Aorta (tissue), 5 donors: Measurements from ENCODE around the gene KCNH1. TPM values are rescaled to one million over a fixed set of nuclear protein-coding genes. Genes with fewer than 3 reads are reported as not detected.

Source experiments
- ATAC-seq: fragments of 200-7000 bp; cut with Tn5 transposase; one replicate; pipeline ENCODE4 v1.9.1; 2022; ENCODE audit warnings: moderate library complexity; ENCODE audit not compliant: low FRiP score
- DNase-seq, 2 donors: peaks; one replicate each; pipeline ENCODE4 v3.0.0-alpha.2; 2020
- H3K27ac ChIP-seq, 2 donors: one replicate each; pipeline ENCODE4 v1.5.1; 2013; ENCODE audit warnings: low read length in 2 of 2, mild to moderate bottlenecking in 2 of 2, moderate library complexity in 2 of 2, control low read depth in 1 of 2, inconsistent platforms in 1 of 2, low read depth in 1 of 2
- H3K27me3 ChIP-seq, 2 donors: one replicate each; pipeline ENCODE4 v1.6.1; 2013; ENCODE audit warnings: control low read depth in 1 of 2, low read length in 1 of 2, mild to moderate bottlenecking in 1 of 2, moderate library complexity in 1 of 2; ENCODE audit not compliant: insufficient read depth in 2 of 2, control insufficient read depth in 1 of 2
- H3K36me3 ChIP-seq, 2 donors: one replicate each; pipeline ENCODE4 v1.6.1; 2013; ENCODE audit warnings: control low read depth in 1 of 2, low read length in 1 of 2, mild to moderate bottlenecking in 1 of 2; ENCODE audit not compliant: insufficient read depth in 2 of 2, control insufficient read depth in 1 of 2
- H3K4me1 ChIP-seq, 2 donors: one replicate each; pipeline ENCODE4 v1.6.1; 2013; ENCODE audit warnings: low read length in 2 of 2, control low read depth in 1 of 2, mild to moderate bottlenecking in 1 of 2, moderate library complexity in 1 of 2; ENCODE audit not compliant: insufficient read depth in 2 of 2, control insufficient read depth in 1 of 2
- H3K4me3 ChIP-seq, 2 donors: one replicate each; pipeline ENCODE4 v1.5.1; 2013; ENCODE audit warnings: low read length in 2 of 2, control low read depth in 1 of 2, mild to moderate bottlenecking in 1 of 2
- H3K9me3 ChIP-seq: one replicate; pipeline ENCODE4 v1.6.1; 2013; ENCODE audit warnings: mild to moderate bottlenecking, low read length; ENCODE audit not compliant: control insufficient read depth
- WGBS, 2 donors: extraction: QIAGEN DNeasy Blood & Tissue Kit; methylation state at CpG; one replicate each; pipeline ENCODE4 v1.1.7; 2013; 5-methylcytosine and 5-hydroxymethylcytosine counted together
- intact Hi-C, 2 donors: fragments of 100-400 bp; cut with DNase I; formaldehyde crosslinking; loops; one replicate each; pipeline versions ENCODE4 v1.14.2 to v1.15.0; 2022
- polyA plus RNA-seq, 2 donors: library from polyadenylated mRNA; stranded (reverse); fragments of 200-250 nt; gene quantifications; one replicate each; pipeline ENCODE4 v1.2.3, GENCODE V29; 2013
- total RNA-seq, 2 donors: library from RNA; stranded (reverse); fragmentation: NEBNext Ultra II Directional; extraction: Animal tissue kit (Norgen Biotek cat#: 25700); gene quantifications; one replicate each; pipeline ENCODE4 v1.2.1, GENCODE V29; 2021
- donor health status: healthy with polysubstance abuse.
- donor health status: Bipolar disorder and iron deficiency.
- donor health status: DM: no; HTN: no; CAD: no.
- donor health status: DM: no; HTN: no; CAD: no.
- donor health status: DM: yes; HTN: yes; CAD: no.

KCNH1 gene
- total and polyA plus RNA-seq, 4 donors, result 0.03 to 0.96 (median 0.19) TPM; not detected in 1

DNA sequence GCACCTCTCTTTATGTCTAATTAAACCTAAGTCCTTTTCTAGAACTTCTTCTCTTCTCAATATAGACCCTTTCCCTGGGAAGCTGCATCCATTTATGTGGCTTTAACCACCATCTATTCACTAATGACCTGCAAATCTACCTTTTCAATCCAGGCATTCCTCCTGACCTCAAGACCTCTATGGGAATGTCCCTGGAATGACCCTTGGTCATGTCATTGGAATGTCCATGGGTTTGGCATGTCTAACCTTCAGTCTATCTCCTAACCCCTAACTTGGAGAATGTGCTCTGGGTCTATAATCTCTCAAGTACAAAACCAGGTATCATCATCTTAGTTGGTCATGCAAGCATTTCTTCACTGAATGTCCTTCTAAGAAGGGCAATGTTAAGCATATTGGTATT, 196.1 kb downstream of the KCNH1 start:
- no peak overlapping the region for H3K27ac ChIP-seq
- no peaks in the 10 kb centered on the region for H3K36me3 ChIP-seq
- H3K27me3 ChIP-seq, result no peaks in the 10 kb centered on the region
- DNase-seq (no peak), ATAC-seq (no peak)
- no peaks in the 10 kb centered on the region for H3K4me1 ChIP-seq
- H3K9me3 ChIP-seq, result peaks cover 3% of the 10 kb centered on the region
- no peak overlapping the region for H3K4me3 ChIP-seq
- intact Hi-C loops, result no loop called here

DNA sequence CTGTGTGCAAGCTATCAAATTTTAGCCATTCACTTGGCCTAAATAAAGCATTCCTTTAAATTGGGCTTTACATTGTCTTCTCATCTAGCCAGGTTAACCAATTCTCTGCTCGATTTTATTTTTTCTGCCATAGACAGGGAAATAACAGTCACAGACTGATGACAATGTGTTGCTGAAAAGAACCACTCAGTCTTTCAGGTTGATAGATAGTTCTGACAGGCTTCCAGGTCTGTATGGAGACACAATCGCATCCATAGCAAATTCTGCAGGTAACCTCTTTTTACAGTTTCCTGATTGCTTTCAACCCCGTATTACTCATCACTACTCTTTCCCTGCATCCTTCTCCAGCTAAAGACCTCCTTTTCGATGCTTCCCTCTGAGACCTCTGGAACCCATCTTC, 198.0 kb downstream of the KCNH1 start:
- DNase-seq, result no peak
- intact Hi-C loops, result no loop called here
- Histone ChIP-seq H3K9me3 (peaks cover 2% of the 10 kb centered on the region), H3K27me3 (no peaks in the 10 kb centered on the region), H3K27ac (no peak overlapping the region), H3K4me3 (no peak overlapping the region), H3K4me1 (no peaks in the 10 kb centered on the region), H3K36me3 (no peaks in the 10 kb centered on the region)
- no peak for ATAC-seq
- 80 to 84% methylated on average over 4 of the region's 4 CpGs for WGBS, 2 donors

DNA sequence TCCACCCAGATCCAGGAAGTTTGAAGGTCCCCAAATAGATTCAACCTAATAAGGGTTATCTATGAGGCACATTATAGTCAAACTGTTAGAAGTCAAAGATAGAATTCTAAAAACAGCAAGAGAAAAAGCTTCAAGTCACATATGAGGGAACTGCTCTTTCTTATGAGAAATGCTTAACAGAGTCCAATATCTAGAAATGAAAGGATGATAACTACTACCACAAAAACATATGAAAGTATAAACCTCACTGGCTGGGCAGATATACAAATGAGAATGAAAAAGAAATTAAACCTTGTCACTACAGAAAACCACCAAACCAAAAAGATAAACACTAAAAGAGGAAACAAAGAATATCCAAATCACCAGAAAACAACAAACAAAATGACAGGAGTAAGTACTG, 201.8 kb downstream of the KCNH1 start:
- intact Hi-C loops, result no loop called here
- H3K27me3 ChIP-seq, result no peaks in the 10 kb centered on the region
- H3K4me1 ChIP-seq, result no peaks in the 10 kb centered on the region
- H3K27ac ChIP-seq, result no peak overlapping the region
- peaks cover under 1% of the 10 kb centered on the region for H3K9me3 ChIP-seq
- ATAC-seq (no peak), DNase-seq (no peak)
- no peaks in the 10 kb centered on the region for H3K36me3 ChIP-seq
- H3K4me3 ChIP-seq, result no peak overlapping the region

DNA sequence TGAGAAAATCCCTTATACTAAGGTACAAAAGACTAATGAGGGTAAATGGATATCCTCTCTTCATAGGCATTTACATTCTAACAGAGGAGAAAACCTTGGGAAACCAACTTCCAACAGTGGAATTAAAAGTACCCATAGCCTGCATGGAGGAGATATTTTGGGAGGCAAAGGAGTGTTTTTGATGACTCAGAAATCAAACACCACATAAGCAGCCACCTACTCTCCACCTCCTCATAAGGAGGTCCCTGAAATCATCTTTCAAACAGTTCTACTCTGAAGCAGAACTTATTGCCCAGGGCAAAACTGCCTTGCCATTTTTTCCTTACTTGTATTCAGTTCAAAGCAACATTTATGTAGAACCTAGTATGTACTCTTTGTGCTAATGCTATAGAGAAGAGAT, 211.3 kb downstream of the KCNH1 start:
- no peaks in the 10 kb centered on the region for H3K4me1 ChIP-seq
- DNase-seq (no peak), ATAC-seq (no peak)
- peaks cover 14% of the 10 kb centered on the region for H3K9me3 ChIP-seq
- intact Hi-C loops, result no loop called here
- H3K27ac ChIP-seq, result no peak overlapping the region
- H3K36me3 ChIP-seq, result no peaks in the 10 kb centered on the region
- peaks cover 0 to 2% of the 10 kb centered on the region in 2 donors for H3K27me3 ChIP-seq
- H3K4me3 ChIP-seq, result no peak overlapping the region

DNA sequence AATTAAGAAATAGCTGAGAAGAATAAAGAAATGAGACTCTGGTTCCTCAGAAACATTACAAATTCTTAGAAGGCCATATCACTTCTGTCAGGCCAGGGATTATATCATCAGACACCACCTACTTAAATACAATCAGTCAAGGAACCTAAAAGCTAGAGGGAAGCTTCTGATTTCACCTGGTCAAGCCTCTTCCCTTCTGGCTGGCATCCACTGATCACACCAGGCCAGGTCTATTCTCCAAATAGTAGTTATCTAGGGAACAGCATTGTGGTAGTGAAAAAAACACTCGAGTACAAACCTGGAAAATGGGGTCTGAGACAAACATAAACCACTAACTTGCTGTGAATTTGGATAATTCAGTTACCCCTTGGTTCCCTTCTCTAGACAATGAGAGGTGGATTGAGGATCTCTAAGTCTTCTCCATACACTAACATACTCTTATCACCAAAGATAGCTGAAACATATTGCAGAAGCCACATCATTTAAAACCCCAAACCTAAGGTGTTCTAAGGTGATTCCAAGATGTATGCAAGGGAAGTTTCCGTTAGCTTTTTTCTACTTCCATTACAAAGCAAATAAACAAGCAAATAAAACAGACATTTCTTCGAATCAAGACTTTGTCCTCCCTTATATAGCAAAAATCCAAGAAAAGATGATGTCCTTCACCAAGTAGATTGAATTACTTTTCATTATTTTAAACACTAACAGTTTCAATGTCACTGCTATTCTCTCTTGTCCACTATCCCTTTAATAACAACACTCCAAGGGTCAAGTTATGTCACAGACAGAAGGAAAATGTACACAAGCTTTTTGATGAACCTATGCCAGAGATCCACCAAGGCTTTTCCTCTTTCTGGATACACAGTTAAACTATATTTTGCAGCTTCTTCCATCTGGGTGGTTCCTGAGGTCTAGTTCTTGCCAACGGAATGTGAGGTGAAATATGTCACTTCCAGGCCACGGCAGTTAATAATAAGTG, 212.9 kb downstream of the KCNH1 start:
- Histone ChIP-seq H3K27ac (no peak overlapping the region), H3K27me3 (peaks cover 0 to 3% of the 10 kb centered on the region in 2 donors), H3K4me3 (no peak overlapping the region), H3K9me3 (peaks cover 11% of the 10 kb centered on the region), H3K36me3 (no peaks in the 10 kb centered on the region), H3K4me1 (no peaks in the 10 kb centered on the region)
- ATAC-seq (no peak), DNase-seq (no peak)
- 69% methylated on average over 5 of the region's 5 CpGs for WGBS, 2 donors
- intact Hi-C loops, result no loop called here

DNA sequence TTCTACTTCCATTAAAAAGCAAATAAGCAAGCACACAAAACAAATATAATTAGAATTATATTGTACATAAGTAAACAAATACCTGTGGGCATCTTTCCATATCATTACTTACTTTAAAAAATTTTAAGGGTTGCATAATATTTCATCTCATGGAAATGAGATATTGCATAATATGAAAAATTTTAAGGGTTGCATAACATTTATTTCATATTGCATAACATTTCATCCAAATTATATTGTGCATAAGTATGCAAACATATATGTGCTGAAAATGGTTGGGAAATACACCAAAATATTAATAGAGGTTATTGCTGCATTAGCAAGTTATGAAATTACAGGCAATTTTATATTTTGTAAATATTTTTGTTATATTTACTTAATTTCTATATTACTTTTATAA, 213.7 kb downstream of the KCNH1 start:
- Histone ChIP-seq H3K27ac (no peak overlapping the region), H3K9me3 (peaks cover 5% of the 10 kb centered on the region), H3K4me3 (no peak overlapping the region), H3K27me3 (peaks cover 0 to 3% of the 10 kb centered on the region in 2 donors), H3K36me3 (no peaks in the 10 kb centered on the region), H3K4me1 (no peaks in the 10 kb centered on the region)
- DNase-seq (no peak), ATAC-seq (no peak)
- intact Hi-C loops, result no loop called here

DNA sequence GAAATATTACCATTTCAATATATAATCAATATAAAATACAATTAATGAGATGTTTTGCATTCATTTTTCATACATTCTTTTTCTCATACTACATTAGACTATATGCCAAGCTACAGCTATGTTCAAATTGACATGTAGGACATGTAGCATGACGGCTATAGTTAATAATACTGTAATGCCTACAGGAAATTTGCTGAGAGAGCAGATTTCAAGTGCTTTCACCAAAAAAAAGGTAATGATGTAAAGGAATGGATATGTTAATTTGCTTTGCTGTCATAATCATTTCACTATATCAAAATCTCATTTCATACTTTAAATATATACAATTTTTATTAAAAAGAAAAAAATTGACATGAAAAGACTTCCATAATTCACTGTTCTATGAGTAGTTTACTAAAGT, 215.1 kb downstream of the KCNH1 start:
- Histone ChIP-seq H3K9me3 (peaks cover 3% of the 10 kb centered on the region), H3K27me3 (peaks cover 0 to 3% of the 10 kb centered on the region in 2 donors), H3K27ac (no peak overlapping the region), H3K4me1 (no peaks in the 10 kb centered on the region), H3K4me3 (no peak overlapping the region), H3K36me3 (no peaks in the 10 kb centered on the region)
- WGBS, 2 donors, result 30 to 83% methylated on average over 1 of the region's 1 CpG
- ATAC-seq (no peak), DNase-seq (no peak)
- intact Hi-C loops, result no loop called here

DNA sequence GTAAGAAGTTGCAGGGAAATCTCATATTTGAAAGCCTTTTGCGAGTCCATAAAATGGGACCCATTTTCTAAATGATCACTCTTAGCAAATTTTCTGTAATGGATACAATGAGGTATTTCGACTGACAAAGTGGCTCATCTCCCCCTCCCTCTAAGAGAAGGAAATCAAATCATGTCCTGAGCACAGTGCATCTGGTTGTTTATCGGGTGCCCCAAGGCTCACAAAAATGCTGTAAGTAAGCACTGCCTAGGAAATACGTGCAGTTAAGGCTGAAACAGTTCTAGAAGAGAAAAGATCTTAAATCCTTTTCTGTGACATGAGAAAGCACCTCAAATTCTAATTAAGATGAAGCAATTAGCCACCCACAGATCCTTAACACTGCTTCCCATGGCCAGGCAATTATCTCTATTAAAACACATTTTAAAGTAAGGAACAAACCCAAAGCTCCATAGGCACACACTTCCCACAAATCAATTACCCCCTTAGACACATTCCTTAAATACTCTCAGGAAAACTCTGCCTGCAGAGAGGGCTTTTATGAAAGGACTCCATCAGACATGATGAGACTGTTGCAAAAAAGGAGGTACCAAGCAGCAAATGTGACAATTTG, 216.3 kb downstream of the KCNH1 start:
- WGBS, 2 donors, result 57 to 66% methylated on average over 4 of the region's 4 CpGs
- ATAC-seq (no peak), DNase-seq (no peak)
- intact Hi-C loops, result no loop called here
- Histone ChIP-seq H3K9me3 (no peaks in the 10 kb centered on the region), H3K4me3 (no peak overlapping the region), H3K36me3 (no peaks in the 10 kb centered on the region), H3K27me3 (peaks cover 0 to 1% of the 10 kb centered on the region in 2 donors), H3K27ac (no peak overlapping the region), H3K4me1 (no peaks in the 10 kb centered on the region)

DNA sequence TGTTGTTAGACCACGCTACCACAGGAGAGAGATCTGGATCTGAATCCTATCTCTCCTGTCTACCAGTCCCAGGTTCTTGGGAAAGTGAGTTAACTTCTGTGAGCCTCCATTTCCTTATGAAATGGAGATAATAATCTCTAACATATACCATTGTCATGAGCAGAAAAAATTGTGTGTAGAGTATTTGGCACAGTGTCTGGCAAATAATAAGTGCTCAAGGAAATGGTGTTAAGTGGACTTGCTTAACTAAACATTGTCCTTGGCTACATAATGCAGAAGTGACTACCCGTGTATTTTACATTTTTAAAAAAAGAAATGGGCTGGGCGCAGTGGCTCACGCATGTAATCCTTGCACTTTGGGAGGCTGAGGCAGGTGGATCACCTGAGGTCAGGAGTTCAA, 217.4 kb downstream of the KCNH1 start:
- 25 to 39% methylated on average over 4 of the region's 4 CpGs for WGBS, 2 donors
- Histone ChIP-seq H3K27ac (no peak overlapping the region), H3K27me3 (peaks cover 0 to 1% of the 10 kb centered on the region in 2 donors), H3K4me1 (no peaks in the 10 kb centered on the region), H3K9me3 (no peaks in the 10 kb centered on the region), H3K4me3 (no peak overlapping the region), H3K36me3 (no peaks in the 10 kb centered on the region)
- intact Hi-C loops, result no loop called here
- DNase-seq (no peak), ATAC-seq (no peak)
